Omental fat pad (tissue), 4 donors: ENCODE data around the gene C1QTNF5. TPM values are rescaled to one million over a fixed set of nuclear protein-coding genes. Genes with fewer than 3 reads are reported as not detected.

Experiments
- ATAC-seq: fragments of 150-250 bp; one replicate; pipeline ENCODE4 v1.9.1; 2016; ENCODE audit warnings: mild to moderate bottlenecking, moderate library complexity; ENCODE audit not compliant: low FRiP score
- DNase-seq: peaks from one replicate; pipeline ENCODE4 v3.0.0-alpha.2; 2019; ENCODE audit warnings: low spot score
- total RNA-seq, 4 donors: library from RNA; depleted of rRNA; stranded (reverse); fragments of >200 nt; gene quantifications; one replicate each; pipeline ENCODE4 v1.1.0, GENCODE V29; 2016
- TF ChIP-seq, protein P1 (sequence below), 3 donors: fragments of 450-650 bp; IDR thresholded peaks; one replicate each; pipeline ENCODE4 v1.5.1; 2016 to 2017; ENCODE audit warnings: antibody characterized with exemption in 3 of 3, mild to moderate bottlenecking in 3 of 3, moderate library complexity in 2 of 3

Gene C1QTNF5
- total RNA-seq, 4 donors from 2014 or later, result 18.0 to 74.2 (median 35.5) TPM

DNA sequence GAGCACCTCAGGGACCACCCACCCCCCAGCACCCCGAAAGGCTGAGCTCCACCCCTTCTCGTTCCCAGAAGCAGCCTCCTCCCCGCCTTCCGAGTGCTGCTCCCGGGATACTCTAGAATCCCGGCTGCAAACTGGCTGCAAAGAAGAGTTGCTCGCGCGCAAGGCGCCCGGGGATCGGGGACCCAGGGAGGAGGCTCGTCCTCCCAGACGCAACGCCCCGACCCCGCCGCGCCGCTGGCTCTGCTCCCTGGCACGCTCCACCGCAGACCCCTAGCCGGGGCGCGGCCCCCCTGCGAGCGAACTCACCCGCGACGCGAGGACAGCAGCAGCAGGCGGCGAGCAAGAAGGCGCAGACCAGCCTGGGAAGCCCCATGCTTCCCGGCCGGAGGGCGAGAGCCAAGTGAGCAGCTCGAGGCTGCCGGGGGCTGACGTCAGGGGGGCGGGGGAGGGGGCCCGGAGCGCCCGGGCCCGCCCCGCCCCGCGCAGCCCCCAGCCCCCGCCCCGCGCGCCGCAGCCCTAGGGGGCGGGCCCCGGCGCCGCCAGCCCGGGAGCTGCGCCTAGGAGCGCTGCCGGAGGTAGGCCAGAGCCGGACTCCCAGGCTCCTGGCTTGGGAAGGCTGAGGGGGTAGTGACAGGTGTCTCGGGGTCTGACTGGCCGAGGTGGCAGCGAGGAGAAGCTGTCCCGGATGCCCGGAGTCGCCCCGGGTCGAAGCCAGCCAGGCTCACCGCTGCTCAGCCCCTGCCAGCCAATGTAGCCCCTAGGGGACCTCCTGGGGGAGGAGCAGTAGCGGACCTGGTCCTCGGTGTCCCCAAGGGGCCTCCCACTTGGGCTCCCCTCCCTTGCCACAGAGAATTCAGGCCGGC, 23.7 kb downstream of the C1QTNF5 start, which contains the start of gene MCAM:
Gene MCAM, minus strand, starts transcription at position 402 of the 863 bp plus-strand sequence. Its CDS starts 29 bp downstream, at position 373.
- TF ChIP-seq, protein P1, sequence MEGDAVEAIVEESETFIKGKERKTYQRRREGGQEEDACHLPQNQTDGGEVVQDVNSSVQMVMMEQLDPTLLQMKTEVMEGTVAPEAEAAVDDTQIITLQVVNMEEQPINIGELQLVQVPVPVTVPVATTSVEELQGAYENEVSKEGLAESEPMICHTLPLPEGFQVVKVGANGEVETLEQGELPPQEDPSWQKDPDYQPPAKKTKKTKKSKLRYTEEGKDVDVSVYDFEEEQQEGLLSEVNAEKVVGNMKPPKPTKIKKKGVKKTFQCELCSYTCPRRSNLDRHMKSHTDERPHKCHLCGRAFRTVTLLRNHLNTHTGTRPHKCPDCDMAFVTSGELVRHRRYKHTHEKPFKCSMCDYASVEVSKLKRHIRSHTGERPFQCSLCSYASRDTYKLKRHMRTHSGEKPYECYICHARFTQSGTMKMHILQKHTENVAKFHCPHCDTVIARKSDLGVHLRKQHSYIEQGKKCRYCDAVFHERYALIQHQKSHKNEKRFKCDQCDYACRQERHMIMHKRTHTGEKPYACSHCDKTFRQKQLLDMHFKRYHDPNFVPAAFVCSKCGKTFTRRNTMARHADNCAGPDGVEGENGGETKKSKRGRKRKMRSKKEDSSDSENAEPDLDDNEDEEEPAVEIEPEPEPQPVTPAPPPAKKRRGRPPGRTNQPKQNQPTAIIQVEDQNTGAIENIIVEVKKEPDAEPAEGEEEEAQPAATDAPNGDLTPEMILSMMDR (IDR thresholded peaks at IDR 0.05), result no peak
- peak; percentile 11 for ATAC-seq
- no peak for DNase-seq

DNA sequence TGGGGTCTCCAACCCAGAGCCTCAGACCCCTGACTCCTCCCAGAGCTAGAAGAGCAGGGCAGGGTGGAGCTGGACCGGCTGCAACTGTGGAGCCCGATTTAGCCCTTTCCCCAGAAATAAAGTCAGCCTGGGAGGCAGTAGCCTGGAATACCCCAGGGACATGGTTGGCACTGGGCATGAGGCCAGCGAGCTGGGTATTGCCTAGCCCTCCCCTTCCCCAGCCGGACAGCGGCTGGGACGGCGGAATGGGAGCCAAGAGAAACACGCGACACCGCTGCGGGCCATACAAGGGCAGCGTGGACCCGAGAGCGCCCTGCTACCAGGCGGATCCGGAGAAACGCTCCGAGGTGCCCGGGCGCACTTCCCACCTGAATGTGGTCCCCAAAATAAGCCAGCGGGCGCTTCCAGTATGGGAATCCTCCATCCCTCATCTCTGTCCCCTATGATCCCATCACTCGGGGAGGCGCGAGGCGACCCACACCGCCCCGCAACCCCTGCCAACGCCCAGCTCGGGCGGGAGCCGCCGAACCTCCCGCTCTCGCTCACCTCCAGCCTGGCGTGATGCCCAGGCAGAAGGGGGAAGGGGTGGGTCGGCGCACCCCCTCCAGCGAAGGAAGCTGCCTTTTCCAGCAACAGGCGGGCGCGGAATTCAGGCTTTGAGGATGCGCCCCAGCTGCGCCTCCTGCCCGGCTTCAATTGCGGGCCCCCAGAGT, 24.5 kb downstream of the C1QTNF5 start:
- no peak for ATAC-seq
- no peak for DNase-seq
- TF ChIP-seq, protein P1 (IDR thresholded peaks at IDR 0.05), result no peak

DNA sequence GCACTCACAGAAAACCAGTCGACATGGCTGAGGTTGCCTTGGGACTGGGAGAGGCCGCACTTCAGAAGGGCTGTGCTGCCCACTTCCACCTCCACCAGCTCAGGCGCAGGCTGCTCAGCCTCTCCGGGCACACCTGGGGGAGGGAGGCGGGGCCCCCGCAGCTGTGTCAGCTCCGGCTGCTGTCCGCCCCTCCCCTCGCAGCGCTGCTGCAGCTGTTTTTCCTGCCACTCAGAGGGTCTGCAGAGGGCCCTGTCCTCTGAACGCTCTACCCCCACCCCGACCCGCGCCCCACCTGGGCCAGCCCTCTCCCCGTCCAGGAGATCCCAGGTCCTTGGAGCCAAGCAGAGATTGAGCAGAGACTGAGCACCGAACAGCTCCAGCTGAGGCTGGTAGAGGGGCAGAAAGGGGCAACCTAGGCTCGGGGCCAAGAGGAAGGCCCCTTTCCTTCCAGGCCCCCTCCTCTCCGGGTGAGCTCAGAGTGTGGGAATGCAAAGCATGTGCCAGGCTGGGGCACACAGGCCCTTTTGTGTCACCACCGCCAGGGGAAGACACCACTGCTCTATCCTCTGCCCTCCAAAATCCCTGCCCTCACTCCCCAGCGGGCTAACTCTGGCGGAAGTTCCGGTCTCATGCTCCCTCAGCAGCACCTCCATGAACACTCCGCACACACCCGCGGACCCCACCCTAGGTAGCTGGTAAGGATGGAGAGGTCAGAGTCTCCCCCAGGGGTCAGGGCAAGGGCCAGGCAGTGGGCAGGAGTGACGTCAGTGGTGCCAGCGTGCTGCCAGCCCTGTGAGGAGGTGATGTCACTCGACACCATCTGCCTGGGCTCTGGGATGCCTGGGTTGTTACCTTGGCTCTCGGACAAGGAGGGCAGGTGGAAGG, 25.3 kb downstream of the C1QTNF5 start:
- ATAC-seq (peak; percentile 21), DNase-seq (no peak)
- TF ChIP-seq, protein P1 (IDR thresholded peaks at IDR 0.05), result no peak

DNA sequence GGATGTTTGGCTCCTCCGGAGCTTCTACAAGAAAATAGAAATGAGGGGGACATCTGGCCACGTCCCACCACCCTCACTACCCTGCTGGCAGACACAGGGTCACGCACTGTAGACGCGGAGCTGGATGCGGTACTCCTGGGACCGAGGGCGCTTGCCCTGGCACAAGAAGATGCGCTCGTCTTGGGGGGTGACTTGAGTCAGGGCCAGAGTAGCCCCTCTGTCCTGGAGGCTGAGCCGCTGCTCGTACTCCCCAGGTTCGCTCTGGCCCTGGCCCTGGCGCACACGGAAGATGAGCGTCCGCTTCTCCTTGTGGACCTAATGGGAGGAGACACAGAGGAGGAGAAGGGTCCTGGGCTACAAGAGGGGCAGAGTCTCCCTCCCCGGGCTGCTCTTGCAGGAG, 26.0 kb downstream of the C1QTNF5 start:
- DNase-seq, result no peak
- TF ChIP-seq, protein P1 (IDR thresholded peaks at IDR 0.05), result no peak
- ATAC-seq, result no peak

DNA sequence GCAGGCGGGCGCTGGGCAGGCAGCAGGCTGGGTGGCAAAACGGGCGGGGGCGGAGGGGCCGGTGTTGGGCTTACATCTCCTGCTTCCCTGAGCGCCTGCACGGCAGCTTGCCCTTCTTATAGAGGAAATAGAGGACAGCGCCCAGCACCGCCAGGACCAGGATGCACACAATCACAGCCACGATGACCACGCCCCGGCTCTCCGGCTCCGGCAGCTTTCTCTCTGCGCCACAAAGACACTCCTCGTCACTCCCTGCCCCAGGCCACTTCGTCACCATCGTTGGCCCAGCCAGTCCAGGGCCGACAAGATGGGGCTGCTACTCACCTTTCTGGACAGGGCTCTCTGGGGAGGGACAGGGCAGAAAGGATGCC, 30.0 kb downstream of the C1QTNF5 start:
- ATAC-seq (no peak), DNase-seq (no peak)
- TF ChIP-seq, protein P1 (IDR thresholded peaks at IDR 0.05), result no peak

DNA sequence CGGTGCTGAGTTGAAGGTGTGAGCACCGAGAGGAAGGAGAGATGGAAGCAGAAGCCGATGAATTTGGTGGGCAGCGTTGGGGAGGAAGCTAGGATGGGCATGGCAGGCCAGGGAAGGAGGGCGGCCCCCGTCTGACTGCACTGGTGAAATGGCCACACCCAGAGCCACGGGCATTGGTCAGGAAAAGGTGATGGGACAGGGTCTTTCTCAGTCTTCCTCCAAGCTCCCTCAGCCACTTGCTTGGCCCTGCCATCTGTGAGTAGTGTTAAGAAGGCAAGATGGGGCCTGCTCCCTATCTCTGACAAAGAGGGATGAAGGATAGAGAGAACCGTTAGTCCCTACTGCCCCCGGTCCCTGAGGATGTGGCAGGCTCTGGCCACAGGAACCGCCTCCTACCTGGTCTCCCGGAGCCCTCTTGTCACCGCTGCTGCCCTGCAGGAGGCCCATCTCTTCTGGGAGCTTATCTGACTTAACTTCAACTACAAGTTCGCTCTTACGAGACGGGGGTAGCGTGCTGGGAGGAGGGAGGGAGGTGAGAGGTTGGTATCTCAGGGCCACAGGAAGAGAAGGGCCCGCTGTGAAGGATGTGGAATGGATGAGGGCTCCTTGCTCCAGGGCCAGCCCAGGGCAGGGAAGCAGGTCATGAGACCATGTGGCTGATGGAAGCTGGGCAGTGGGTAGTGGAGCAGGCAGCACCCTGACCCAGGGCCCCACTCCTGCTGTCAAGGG, 30.6 kb downstream of the C1QTNF5 start:
- ATAC-seq (no peak), DNase-seq (no peak)
- TF ChIP-seq, protein P1 (IDR thresholded peaks at IDR 0.05), result no peak
